MCF 10A (cell line): ENCODE measurements around the gene ATG2B. TPM values are rescaled to one million over a fixed set of nuclear protein-coding genes. Genes with fewer than 3 reads are reported as not detected.

ENCODE experiments used
- BruUV-seq: library from RNA; stranded (reverse); fragments of 400-500 nt; replicated peaks from 2 replicates; lab custom pipeline; 2021; lab: Mats Ljungman, UMichigan
- CTCF ChIA-PET: fragments of 300-600 bp; sonication (Branson Sonifier 250); formaldehyde crosslinking; extraction: SDS; loops from one replicate; lab custom pipeline; 2021; ENCODE audit warnings: antibody characterized with exemption, inconsistent platforms; lab: Yijun Ruan, JAX
- POLR2A ChIA-PET: fragments of 300-600, 350-650 bp; sonication (Branson Sonifier 250); formaldehyde crosslinking; extraction: SDS; loops from one replicate; lab custom pipeline; 2020; ENCODE audit warnings: antibody characterized with exemption, inconsistent platforms; lab: Yijun Ruan, JAX
- DNase-seq: peaks from one replicate; pipeline ENCODE4 v3.0.0-alpha.2; 2018; ENCODE audit not compliant: unreplicated experiment
- H3K27ac Mint-ChIP-seq: one replicate; pipeline ENCODE4 v1.8.0; 2022; ENCODE audit warnings: mild to moderate bottlenecking, low read depth, mixed read lengths; ENCODE audit not compliant: unreplicated experiment
- H3K27me3 Mint-ChIP-seq: one replicate; pipeline ENCODE4 v1.8.0; 2022; ENCODE audit warnings: mixed read lengths; ENCODE audit not compliant: insufficient read depth, unreplicated experiment
- H3K36me3 Mint-ChIP-seq: one replicate; pipeline ENCODE4 v1.8.0; 2022; ENCODE audit warnings: mild to moderate bottlenecking, moderate library complexity, mixed read lengths; ENCODE audit not compliant: insufficient read depth, unreplicated experiment
- H3K4me1 Mint-ChIP-seq: one replicate; pipeline ENCODE4 v1.8.0; 2022; ENCODE audit warnings: mixed read lengths; ENCODE audit not compliant: insufficient read depth, unreplicated experiment
- H3K4me3 Mint-ChIP-seq: one replicate; pipeline ENCODE4 v1.8.0; 2022; ENCODE audit warnings: mild to moderate bottlenecking, moderate library complexity, mixed read lengths; ENCODE audit not compliant: unreplicated experiment
- H3K9me3 Mint-ChIP-seq: one replicate; pipeline ENCODE4 v1.8.0; 2022; ENCODE audit warnings: mixed read lengths; ENCODE audit not compliant: unreplicated experiment
- CTCF ChIP-seq: fragments of 200-600 bp; IDR thresholded peaks from one replicate; pipeline ENCODE4 v1.8.0; 2022; ENCODE audit warnings: antibody characterized with exemption, mild to moderate bottlenecking; ENCODE audit not compliant: unreplicated experiment
- intact Hi-C: fragments of 100-400 bp; cut with micrococcal nuclease; formaldehyde crosslinking; loops from 2 replicates; pipeline ENCODE4 v1.14.1; 2022
- total RNA-seq: library from RNA; stranded (reverse); gene quantifications from 2 replicates; pipeline ENCODE4 v1.2.3, GENCODE V29; 2022

Gene ATG2B
- total RNA-seq, 1 experiment from 2014 or later: 20.5 TPM

GRCh38 chr14:96275177-96276112 lies 87.7 kb downstream of the ATG2B start:
- peaks cover 11% of the 10 kb centered on the region for H3K4me1 Mint-ChIP-seq
- H3K27me3 Mint-ChIP-seq: no peaks in the 10 kb centered on the region
- BruUV-seq: TSS peak; percentile 22
- no peak overlapping the region for H3K27ac Mint-ChIP-seq
- H3K9me3 Mint-ChIP-seq: no peaks in the 10 kb centered on the region
- no peak overlapping the region for H3K4me3 Mint-ChIP-seq
- POLR2A ChIA-PET: interaction anchor here (0.6 to 2.3 kb wide), 6 partner anchors 12 to 177 kb away, joined by 4 to 8 read pairs (median 5); no protein-coding TSS in a partner anchor
- peak; percentile 70 for DNase-seq
- peak; percentile 94 for TF ChIP-seq CTCF
- peaks cover 13% of the 10 kb centered on the region for H3K36me3 Mint-ChIP-seq
- CTCF ChIA-PET: interaction anchor here (0.6 to 10.2 kb wide), 33 partner anchors 10 to 730 kb away, joined by 3 to 298 read pairs (median 4); partner anchors contain the start of genes BDKRB1 and BDKRB2
- intact Hi-C loops: loop anchor here (1.0 to 10.0 kb wide), 4 partner anchors 175 to 711 kb away; no protein-coding TSS in a partner anchor

GRCh38 chr14:96274543-96274942 lies 88.6 kb downstream of the ATG2B start:
- no peaks in the 10 kb centered on the region for H3K27me3 Mint-ChIP-seq
- POLR2A ChIA-PET: interaction anchor here (1.6 to 2.1 kb wide), 4 partner anchors 49 to 176 kb away, joined by 5 to 8 read pairs (median 5); no protein-coding TSS in a partner anchor
- intact Hi-C loops: loop anchor here (2.0 to 10.0 kb wide), 2 partner anchors 218 to 710 kb away; no protein-coding TSS in a partner anchor
- no peak for TF ChIP-seq CTCF
- no peak overlapping the region for H3K27ac Mint-ChIP-seq
- DNase-seq: no peak
- H3K4me3 Mint-ChIP-seq: no peak overlapping the region
- CTCF ChIA-PET: interaction anchor here (0.6 to 10.2 kb wide), 22 partner anchors 11 to 714 kb away, joined by 3 to 298 read pairs (median 4); partner anchors contain the start of genes BDKRB1 and BDKRB2
- no peaks in the 10 kb centered on the region for H3K9me3 Mint-ChIP-seq
- H3K36me3 Mint-ChIP-seq: peaks cover 5% of the 10 kb centered on the region
- H3K4me1 Mint-ChIP-seq: peaks cover 17% of the 10 kb centered on the region
- no TSS peak for BruUV-seq

GRCh38 chr14:96274122-96274521 lies 89.0 kb downstream of the ATG2B start:
- Mint-ChIP-seq H3K4me1 (peaks cover 21% of the 10 kb centered on the region), H3K27ac (no peak overlapping the region), H3K4me3 (no peak overlapping the region), H3K27me3 (no peaks in the 10 kb centered on the region), H3K9me3 (no peaks in the 10 kb centered on the region), H3K36me3 (peaks cover 5% of the 10 kb centered on the region)
- intact Hi-C loops: loop anchor here (2.0 to 10.0 kb wide), 2 partner anchors 217 to 709 kb away; no protein-coding TSS in a partner anchor
- CTCF ChIA-PET: interaction anchor here (0.9 to 10.2 kb wide), 14 partner anchors 12 to 714 kb away, joined by 3 to 298 read pairs (median 8); partner anchors contain the start of gene BDKRB1
- TF ChIP-seq CTCF: no peak
- POLR2A ChIA-PET: interaction anchor here (1.6 to 2.1 kb wide), 4 partner anchors 49 to 175 kb away, joined by 5 to 8 read pairs (median 5); no protein-coding TSS in a partner anchor
- DNase-seq: no peak
- no TSS peak for BruUV-seq
